Measurements from ENCODE around the gene ANGEL1.

- TF ChIP-seq EZH2 (IDR thresholded peaks at IDR 0.05; ENCODE audit: low read length, unreplicated experiment) (no peak), CTCF (conservative IDR thresholded peaks at IDR 0.05; ENCODE audit: low read depth, low read length) (no peak), EZH2phosphoT487 (IDR thresholded peaks at IDR 0.05; ENCODE audit: borderline replicate concordance, low read length) (no peak)
Observed at GRCh38 chr14:76773956-76774820, 38.5 kb downstream of the ANGEL1 start.
